IPS-18a (cell line): ENCODE data around the gene MTFMT.

ENCODE experiments used
- H3K27ac ChIP-seq: one replicate; pipeline ENCODE4 v1.5.1; 2013; ENCODE audit warnings: low read length
- H3K27me3 ChIP-seq: one replicate; pipeline ENCODE4 v1.6.1; 2013; ENCODE audit warnings: mild to moderate bottlenecking, low read length; ENCODE audit not compliant: control insufficient read depth, insufficient read depth
- H3K36me3 ChIP-seq: one replicate; pipeline ENCODE4 v1.6.1; 2013; ENCODE audit warnings: low read depth, low read length; ENCODE audit not compliant: control insufficient read depth
- H3K4me1 ChIP-seq: one replicate; pipeline ENCODE4 v1.6.1; 2013; ENCODE audit warnings: low read depth, low read length; ENCODE audit not compliant: control insufficient read depth
- H3K4me3 ChIP-seq: one replicate; pipeline ENCODE4 v1.5.1; 2013; ENCODE audit warnings: low read length
- H3K9ac ChIP-seq: one replicate; pipeline ENCODE4 v1.6.1; 2013; ENCODE audit warnings: mild to moderate bottlenecking, low read length, moderate library complexity
- H3K9me3 ChIP-seq: one replicate; pipeline ENCODE4 v1.6.1; 2013; ENCODE audit warnings: low read depth, low read length; ENCODE audit not compliant: control insufficient read depth

Gene MTFMT

GRCh38 chr15:65058394-65059368, 29.2 kb upstream of the MTFMT start:
- H3K36me3 ChIP-seq: no peaks in the 10 kb centered on the region
- H3K9me3 ChIP-seq: no peaks in the 10 kb centered on the region
- H3K9ac ChIP-seq: no peak overlapping the region
- H3K27me3 ChIP-seq: no peaks in the 10 kb centered on the region
- no peak overlapping the region for H3K4me3 ChIP-seq
- no peak overlapping the region for H3K27ac ChIP-seq
- H3K4me1 ChIP-seq: no peaks in the 10 kb centered on the region

GRCh38 chr15:65057549-65057940, 28.1 kb upstream of the MTFMT start:
- Histone ChIP-seq H3K27me3 (no peaks in the 10 kb centered on the region), H3K27ac (no peak overlapping the region), H3K4me1 (no peaks in the 10 kb centered on the region), H3K9ac (no peak overlapping the region), H3K9me3 (no peaks in the 10 kb centered on the region), H3K4me3 (no peak overlapping the region), H3K36me3 (no peaks in the 10 kb centered on the region)

GRCh38 chr15:65056868-65057548, 27.6 kb upstream of the MTFMT start:
- Histone ChIP-seq H3K27ac (no peak overlapping the region), H3K36me3 (no peaks in the 10 kb centered on the region), H3K9ac (no peak overlapping the region), H3K27me3 (no peaks in the 10 kb centered on the region), H3K4me1 (no peaks in the 10 kb centered on the region), H3K9me3 (no peaks in the 10 kb centered on the region), H3K4me3 (no peak overlapping the region)

GRCh38 chr15:65056106-65056505, 26.7 kb upstream of the MTFMT start:
- Histone ChIP-seq H3K9ac (no peak overlapping the region), H3K36me3 (no peaks in the 10 kb centered on the region), H3K4me1 (no peaks in the 10 kb centered on the region), H3K9me3 (no peaks in the 10 kb centered on the region), H3K27me3 (no peaks in the 10 kb centered on the region), H3K27ac (no peak overlapping the region), H3K4me3 (no peak overlapping the region)

DNA sequence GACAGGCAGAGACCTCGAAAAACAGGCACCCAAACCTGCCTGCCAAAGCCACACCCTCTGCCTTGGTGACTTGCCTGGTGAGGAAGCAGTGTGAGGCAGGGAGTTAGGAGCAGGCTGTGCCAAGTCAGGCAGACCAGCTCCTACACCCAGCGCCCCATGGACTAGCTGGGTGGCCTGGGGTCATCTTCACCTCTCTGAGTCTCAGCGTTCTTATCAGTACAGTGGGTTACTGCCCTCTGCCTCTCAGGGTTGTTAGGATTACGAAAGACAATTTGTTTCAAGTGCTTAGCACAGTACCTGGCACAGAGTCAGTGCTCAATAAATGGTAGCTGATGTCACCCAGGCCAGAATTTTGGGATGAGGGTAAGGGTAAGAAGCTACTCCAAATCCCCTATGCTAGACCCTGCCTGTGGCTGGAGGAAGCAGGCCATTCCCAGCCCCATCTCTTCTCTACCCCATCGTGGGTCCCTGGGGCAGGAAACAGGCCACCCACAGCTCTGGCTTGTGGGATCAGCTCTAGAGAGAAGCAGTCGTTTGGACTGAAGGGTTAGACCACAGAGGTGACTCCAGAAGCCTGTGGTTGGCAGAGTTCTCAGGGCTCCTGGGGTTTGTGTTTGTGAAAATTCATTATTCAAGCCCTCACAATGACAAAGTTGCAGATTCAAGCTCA, 25.9 kb upstream of the MTFMT start:
- Histone ChIP-seq H3K9ac (no peak overlapping the region), H3K27me3 (no peaks in the 10 kb centered on the region), H3K4me1 (no peaks in the 10 kb centered on the region), H3K4me3 (no peak overlapping the region), H3K9me3 (no peaks in the 10 kb centered on the region), H3K36me3 (no peaks in the 10 kb centered on the region), H3K27ac (no peak overlapping the region)

DNA sequence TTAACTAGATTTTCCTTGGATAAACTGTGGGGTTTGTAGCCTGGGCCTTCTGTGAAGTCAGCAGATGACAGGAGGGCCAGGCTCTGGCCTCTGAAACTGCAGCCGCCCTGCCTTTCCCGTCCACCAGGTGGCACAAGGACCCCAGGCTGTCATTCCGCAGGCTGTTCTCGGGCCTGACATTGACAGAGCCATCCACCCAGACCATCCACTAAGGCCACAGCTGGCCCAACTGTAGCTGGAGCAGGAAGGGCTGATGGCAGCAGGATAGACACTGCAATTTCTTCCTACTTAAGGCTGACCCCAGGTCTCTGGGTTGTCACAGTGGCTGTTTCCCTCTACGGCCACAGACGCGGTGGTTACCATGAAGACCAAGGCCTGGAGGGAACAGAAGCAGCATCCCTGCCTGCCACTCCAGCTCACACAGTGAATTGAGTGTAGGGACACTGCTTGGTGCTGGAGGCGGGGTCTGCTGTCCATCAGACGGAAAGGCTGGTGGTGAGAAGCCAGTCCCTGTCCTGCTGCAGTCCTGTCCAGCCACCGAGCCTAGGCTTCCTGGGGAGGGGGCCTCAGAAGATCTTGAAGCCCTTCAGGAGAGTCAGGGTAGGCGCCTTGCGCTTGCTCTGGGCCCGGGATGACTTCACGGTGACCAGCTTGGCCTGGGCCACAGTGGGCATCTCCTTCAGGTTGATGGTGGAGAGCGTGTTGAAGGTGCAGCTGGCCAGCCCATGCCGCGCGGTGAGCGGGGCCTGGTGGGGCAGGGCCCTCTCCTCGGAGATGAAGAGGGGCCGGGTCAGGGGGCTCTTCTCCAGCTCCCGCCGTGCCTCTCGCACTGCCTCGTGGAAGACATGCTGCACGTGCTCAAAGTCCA, 25.1 kb upstream of the MTFMT start:
- H3K9ac ChIP-seq: no peak overlapping the region
- H3K36me3 ChIP-seq: no peaks in the 10 kb centered on the region
- no peaks in the 10 kb centered on the region for H3K9me3 ChIP-seq
- H3K4me1 ChIP-seq: peaks cover 2% of the 10 kb centered on the region
- H3K4me3 ChIP-seq: no peak overlapping the region
- no peaks in the 10 kb centered on the region for H3K27me3 ChIP-seq
- no peak overlapping the region for H3K27ac ChIP-seq

- Histone ChIP-seq H3K9ac (no peak overlapping the region), H3K27me3 (no peaks in the 10 kb centered on the region), H3K9me3 (no peaks in the 10 kb centered on the region), H3K4me3 (no peak overlapping the region), H3K36me3 (no peaks in the 10 kb centered on the region), H3K27ac (no peak overlapping the region), H3K4me1 (peaks cover 4% of the 10 kb centered on the region)
Observed at GRCh38 chr15:65052956-65053355, 23.5 kb upstream of the MTFMT start.

GRCh38 chr15:65051266-65051665, 21.8 kb upstream of the MTFMT start:
- no peaks in the 10 kb centered on the region for H3K27me3 ChIP-seq
- no peaks in the 10 kb centered on the region for H3K36me3 ChIP-seq
- no peaks in the 10 kb centered on the region for H3K9me3 ChIP-seq
- H3K9ac ChIP-seq: no peak overlapping the region
- no peak overlapping the region for H3K4me3 ChIP-seq
- no peak overlapping the region for H3K27ac ChIP-seq
- peaks cover 4% of the 10 kb centered on the region for H3K4me1 ChIP-seq

- H3K36me3 ChIP-seq: no peaks in the 10 kb centered on the region
- H3K9ac ChIP-seq: no peak overlapping the region
- H3K27ac ChIP-seq: no peak overlapping the region
- no peak overlapping the region for H3K4me3 ChIP-seq
- no peaks in the 10 kb centered on the region for H3K9me3 ChIP-seq
- H3K4me1 ChIP-seq: peaks cover 4% of the 10 kb centered on the region
- H3K27me3 ChIP-seq: no peaks in the 10 kb centered on the region
Observed at GRCh38 chr15:65050270-65050669, 20.8 kb upstream of the MTFMT start.

DNA sequence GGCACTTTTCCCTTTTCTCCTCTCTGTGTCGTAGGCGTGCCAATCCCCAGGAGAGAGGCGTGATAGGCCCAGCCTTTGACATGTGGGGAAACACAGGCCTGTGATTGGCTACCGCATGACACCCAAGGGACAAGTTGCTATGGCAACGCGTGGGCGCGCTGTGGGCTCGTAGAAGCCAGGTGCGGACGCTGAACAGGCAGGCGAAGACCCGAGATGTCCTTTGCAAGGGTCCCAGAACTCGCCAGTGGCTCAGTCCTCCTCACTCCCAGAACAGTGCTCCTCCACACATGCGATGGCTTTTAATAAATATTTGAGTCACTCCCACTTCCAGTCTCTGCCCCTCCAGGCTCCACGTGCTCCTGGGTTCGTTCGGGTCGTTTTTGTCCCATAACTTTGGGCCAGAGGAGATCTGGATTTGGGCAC, 20.0 kb upstream of the MTFMT start:
- H3K36me3 ChIP-seq: no peaks in the 10 kb centered on the region
- peaks cover 4% of the 10 kb centered on the region for H3K4me1 ChIP-seq
- no peak overlapping the region for H3K27ac ChIP-seq
- no peaks in the 10 kb centered on the region for H3K27me3 ChIP-seq
- H3K9ac ChIP-seq: peak overlapping the region; percentile 38
- H3K4me3 ChIP-seq: peak overlapping the region; percentile 52
- no peaks in the 10 kb centered on the region for H3K9me3 ChIP-seq

- H3K9me3 ChIP-seq: no peaks in the 10 kb centered on the region
- no peak overlapping the region for H3K4me3 ChIP-seq
- H3K4me1 ChIP-seq: peaks cover 4% of the 10 kb centered on the region
- no peaks in the 10 kb centered on the region for H3K36me3 ChIP-seq
- no peak overlapping the region for H3K27ac ChIP-seq
- no peak overlapping the region for H3K9ac ChIP-seq
- H3K27me3 ChIP-seq: no peaks in the 10 kb centered on the region
Observed at GRCh38 chr15:65048241-65048640, 18.8 kb upstream of the MTFMT start.
